Muscle of leg (tissue), 11 donors: ENCODE measurements around the gene DCAF10. TPM values are rescaled to one million over a fixed set of nuclear protein-coding genes. Genes with fewer than 3 reads are reported as not detected.
"Not testable (repeated sequence)": the region's sequence is repeated elsewhere in the genome, so short reads cannot be mapped to it uniquely, and the experiment has no call there.

ENCODE experiments used
- DNase-seq: peaks from one replicate; pipeline ENCODE4 v3.0.0; 2013
- H3K27ac ChIP-seq: one replicate; pipeline ENCODE4 v1.5.1; 2013; ENCODE audit warnings: mild to moderate bottlenecking, low read length, control low read depth
- H3K27me3 ChIP-seq: one replicate; pipeline ENCODE4 v1.6.1; 2013; ENCODE audit warnings: low read length; ENCODE audit not compliant: control insufficient read depth, insufficient read depth
- H3K36me3 ChIP-seq: one replicate; pipeline ENCODE4 v1.6.1; 2013; ENCODE audit warnings: low read length; ENCODE audit not compliant: control insufficient read depth, insufficient read depth
- H3K4me1 ChIP-seq: one replicate; pipeline ENCODE4 v1.6.1; 2013; ENCODE audit warnings: low read length; ENCODE audit not compliant: control insufficient read depth, insufficient read depth
- H3K4me3 ChIP-seq: one replicate; pipeline ENCODE4 v1.5.1; 2013; ENCODE audit warnings: low read length, control low read depth
- H3K9me3 ChIP-seq: replicated peaks from 2 replicates; pipeline ENCODE4 v1.6.1; 2013; ENCODE audit warnings: low read depth, low read length; ENCODE audit not compliant: control insufficient read depth
- WGBS: methylation state at CpG from one replicate; pipeline ENCODE4 v1.1.5; 2013; ENCODE audit warnings: missing lambda C conversion rate; ENCODE audit not compliant: insufficient coverage; 5-methylcytosine and 5-hydroxymethylcytosine counted together
- polyA plus RNA-seq, 8 donors: library from polyadenylated mRNA; unstranded; fragments of 120-200 nt; gene quantifications; one replicate each; pipeline versions ENCODE4 v1.2.1 to v1.2.3, GENCODE V29; 2013; ENCODE audit warnings: inconsistent platforms in 1 of 8, low replicate concordance in 1 of 8; ENCODE audit not compliant: insufficient read length in 8 of 8, insufficient read depth in 1 of 8
- total RNA-seq: library from RNA; stranded (reverse); fragments of 120-200 nt; gene quantifications from one replicate; pipeline ENCODE4 v1.2.4, GENCODE V29; 2013

The DCAF10 gene
- total and polyA plus RNA-seq, 9 donors = 13.3 to 25.1 (median 20.9) TPM

DNA sequence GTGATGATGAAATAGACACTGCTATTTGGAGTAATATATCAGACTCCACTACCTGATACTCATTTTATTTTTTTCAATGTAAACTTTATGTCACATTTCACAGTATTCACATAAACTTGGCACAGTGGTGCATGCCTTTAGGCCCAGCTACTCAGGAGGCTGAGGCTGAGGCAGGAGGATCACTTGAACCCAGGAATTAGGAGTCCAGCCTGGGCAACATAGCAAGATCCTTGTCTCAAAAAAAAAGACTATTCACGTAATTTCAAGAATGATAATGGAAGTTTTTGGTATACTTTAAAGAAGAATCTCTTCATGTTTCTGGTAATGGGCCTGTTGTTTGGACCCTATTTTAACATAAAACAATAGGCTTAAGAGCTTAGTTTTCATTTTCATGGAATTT, 56.0 kb downstream of the DCAF10 start:
- Histone ChIP-seq H3K27ac (no peak overlapping the region), H3K9me3 (no peaks in the 10 kb centered on the region), H3K4me3 (no peak overlapping the region), H3K36me3 (peaks cover 18% of the 10 kb centered on the region), H3K27me3 (no peaks in the 10 kb centered on the region), H3K4me1 (no peaks in the 10 kb centered on the region)
- no peak for DNase-seq
- WGBS = no CpG with 5 or more reads among the region's 1 CpG

DNA sequence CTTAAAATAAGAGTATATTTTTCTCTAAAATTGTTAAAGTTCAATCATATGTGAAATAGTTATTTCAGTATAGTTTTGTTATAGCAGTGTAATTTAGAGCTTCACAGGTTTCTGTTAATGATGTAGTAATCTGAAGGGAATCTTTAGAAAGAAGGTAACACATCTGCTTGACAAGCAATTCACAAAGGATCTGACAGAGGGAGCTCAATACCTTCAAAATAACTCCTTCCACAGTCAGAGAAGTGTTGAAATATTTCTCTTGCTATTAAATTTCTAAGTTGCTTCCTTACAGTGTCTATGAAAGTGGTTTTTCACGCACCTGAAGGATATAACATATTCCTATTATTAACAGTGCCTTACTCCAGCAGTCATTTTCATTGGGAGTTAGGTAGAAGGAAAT, 58.4 kb downstream of the DCAF10 start:
- H3K27me3 ChIP-seq = no peaks in the 10 kb centered on the region
- WGBS = no CpG with 5 or more reads among the region's 1 CpG
- H3K4me1 ChIP-seq = no peaks in the 10 kb centered on the region
- no peak overlapping the region for H3K4me3 ChIP-seq
- H3K27ac ChIP-seq = no peak overlapping the region
- H3K36me3 ChIP-seq = peaks cover 28% of the 10 kb centered on the region
- no peaks in the 10 kb centered on the region for H3K9me3 ChIP-seq
- DNase-seq = no peak

DNA sequence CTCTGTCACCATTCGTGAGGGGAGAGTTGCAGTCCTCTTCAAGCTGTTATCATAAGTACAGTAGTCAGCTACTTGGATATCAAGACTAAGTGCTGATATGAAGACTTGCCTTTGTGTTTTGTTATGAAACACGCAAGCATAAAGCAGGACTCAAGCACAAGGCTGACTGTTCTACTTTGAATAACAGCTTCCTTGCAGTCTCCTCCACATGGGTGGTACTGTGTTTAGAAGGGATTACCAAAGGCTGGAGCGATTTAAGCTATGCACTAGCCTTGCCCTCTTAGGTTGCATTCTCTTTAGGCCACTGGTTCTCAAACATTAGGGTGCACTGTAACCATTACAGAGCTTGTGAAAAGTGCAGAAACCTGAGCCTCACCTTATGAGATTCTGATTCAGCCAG, 61.9 kb downstream of the DCAF10 start:
- H3K27ac ChIP-seq = no peak overlapping the region
- H3K4me3 ChIP-seq = no peak overlapping the region
- WGBS = no CpG with 5 or more reads among the region's 3 CpGs
- no peaks in the 10 kb centered on the region for H3K4me1 ChIP-seq
- no peak for DNase-seq
- H3K36me3 ChIP-seq = peaks cover 28% of the 10 kb centered on the region
- no peaks in the 10 kb centered on the region for H3K27me3 ChIP-seq
- no peaks in the 10 kb centered on the region for H3K9me3 ChIP-seq

DNA sequence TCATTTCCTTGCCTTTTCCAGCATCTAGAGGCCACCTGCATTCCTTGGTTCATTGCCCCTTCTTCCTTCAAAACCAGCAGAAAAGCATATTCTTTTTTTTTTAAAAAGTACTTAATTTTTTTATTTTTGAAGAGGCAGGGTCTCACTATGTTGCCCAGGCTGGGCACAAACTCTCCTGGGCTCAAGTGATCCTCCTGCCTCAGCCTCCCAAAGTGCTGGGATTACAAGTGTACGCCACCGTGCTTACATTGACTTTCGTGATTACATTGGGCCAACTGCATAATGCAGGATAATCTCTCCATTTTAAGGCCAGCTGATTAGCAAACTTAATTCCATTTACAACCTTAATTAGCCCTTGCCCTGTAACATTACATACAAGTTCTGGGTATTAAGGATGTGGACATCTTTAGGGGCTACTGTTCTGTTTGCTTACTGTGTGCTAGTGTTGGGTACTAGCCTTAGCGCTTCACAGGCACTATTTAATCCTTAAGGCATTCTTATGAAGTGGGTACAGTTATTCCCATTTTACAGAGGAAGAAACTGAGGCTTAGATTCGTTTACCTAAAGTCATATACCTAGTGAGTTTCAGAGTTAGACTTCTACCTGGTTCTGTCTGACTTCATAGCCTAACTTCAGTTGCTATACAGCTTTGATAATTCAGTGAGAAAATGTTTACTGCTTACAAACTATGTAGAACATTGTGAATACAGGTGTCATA, 69.6 kb downstream of the DCAF10 start:
- Histone ChIP-seq H3K4me1 (no peaks in the 10 kb centered on the region), H3K9me3 (no peaks in the 10 kb centered on the region), H3K36me3 (no peaks in the 10 kb centered on the region), H3K4me3 (no peak overlapping the region), H3K27me3 (no peaks in the 10 kb centered on the region), H3K27ac (no peak overlapping the region)
- 93% methylated on average over 3 of the region's 5 CpGs for WGBS
- DNase-seq = no peak

DNA sequence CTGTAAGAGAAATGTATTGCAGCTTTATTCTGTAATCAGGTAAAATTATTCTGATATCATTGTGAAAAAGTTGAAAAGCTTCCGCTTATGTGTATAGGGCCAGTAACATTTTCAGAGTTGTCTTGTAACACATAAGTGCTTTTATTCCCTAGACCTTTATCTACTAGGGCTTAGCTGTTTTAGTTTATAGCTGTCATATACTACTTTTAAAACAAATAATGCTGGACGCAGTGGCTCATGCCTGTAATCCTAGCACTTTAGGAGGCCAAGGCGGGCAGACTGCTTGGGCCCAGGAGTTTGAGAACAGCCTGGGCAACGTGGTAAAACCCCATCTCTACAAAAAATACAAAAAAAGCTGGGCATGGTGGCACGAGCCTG, 70.2 kb downstream of the DCAF10 start:
- no peaks in the 10 kb centered on the region for H3K4me1 ChIP-seq
- no peak overlapping the region for H3K27ac ChIP-seq
- WGBS = no CpG with 5 or more reads among the region's 5 CpGs
- no peak overlapping the region for H3K4me3 ChIP-seq
- no peaks in the 10 kb centered on the region for H3K36me3 ChIP-seq
- no peaks in the 10 kb centered on the region for H3K9me3 ChIP-seq
- no peak for DNase-seq
- no peaks in the 10 kb centered on the region for H3K27me3 ChIP-seq

DNA sequence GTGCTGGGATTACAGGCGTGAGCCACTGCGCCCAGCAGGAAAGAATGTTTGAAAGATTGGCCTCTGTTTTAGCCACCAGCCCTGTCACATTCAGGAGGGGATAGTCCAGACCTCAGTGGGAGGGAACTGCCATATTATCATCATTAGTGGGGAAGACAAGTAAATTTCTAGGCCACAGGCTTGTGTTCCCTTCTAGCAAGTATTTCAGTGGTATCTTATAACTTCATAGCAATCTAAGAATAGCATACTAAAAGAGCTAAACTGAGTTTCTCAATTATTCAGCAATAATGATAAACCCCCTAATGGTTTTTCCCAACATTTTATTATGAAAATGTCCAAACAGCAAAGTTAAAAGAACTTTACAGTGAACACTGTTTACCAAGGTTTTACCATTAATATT, 73.4 kb downstream of the DCAF10 start:
- H3K4me3 ChIP-seq = no peak overlapping the region
- H3K9me3 ChIP-seq = no peaks in the 10 kb centered on the region
- no peak for DNase-seq
- peaks cover 7% of the 10 kb centered on the region for H3K36me3 ChIP-seq
- H3K27me3 ChIP-seq = no peaks in the 10 kb centered on the region
- 70% methylated on average over 2 of the region's 2 CpGs for WGBS
- H3K4me1 ChIP-seq = no peaks in the 10 kb centered on the region
- H3K27ac ChIP-seq = no peak overlapping the region

DNA sequence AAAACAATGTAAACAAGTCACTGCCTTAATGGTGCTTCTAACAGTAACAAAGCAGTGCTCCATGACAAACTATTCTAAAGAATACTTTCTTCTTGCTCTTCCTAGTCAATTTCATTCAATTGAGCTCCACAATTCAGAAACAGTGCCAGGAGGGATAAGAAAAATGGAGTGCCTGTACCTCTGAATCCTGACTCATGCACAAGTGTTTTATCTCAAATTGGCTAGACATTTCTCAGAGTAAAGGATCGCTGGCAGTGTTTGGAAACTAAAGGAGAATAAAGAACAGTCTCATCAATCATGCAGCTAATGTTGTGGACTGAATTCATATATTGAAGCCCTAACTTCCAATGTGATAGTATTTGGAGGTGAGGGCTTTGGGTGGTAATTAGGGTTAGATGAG, 75.8 kb downstream of the DCAF10 start:
- H3K4me1 ChIP-seq = no peaks in the 10 kb centered on the region
- no peak overlapping the region for H3K27ac ChIP-seq
- no peaks in the 10 kb centered on the region for H3K9me3 ChIP-seq
- WGBS = no CpG with 5 or more reads among the region's 1 CpG
- DNase-seq = no peak
- no peak overlapping the region for H3K4me3 ChIP-seq
- no peaks in the 10 kb centered on the region for H3K27me3 ChIP-seq
- H3K36me3 ChIP-seq = peaks cover 10% of the 10 kb centered on the region

DNA sequence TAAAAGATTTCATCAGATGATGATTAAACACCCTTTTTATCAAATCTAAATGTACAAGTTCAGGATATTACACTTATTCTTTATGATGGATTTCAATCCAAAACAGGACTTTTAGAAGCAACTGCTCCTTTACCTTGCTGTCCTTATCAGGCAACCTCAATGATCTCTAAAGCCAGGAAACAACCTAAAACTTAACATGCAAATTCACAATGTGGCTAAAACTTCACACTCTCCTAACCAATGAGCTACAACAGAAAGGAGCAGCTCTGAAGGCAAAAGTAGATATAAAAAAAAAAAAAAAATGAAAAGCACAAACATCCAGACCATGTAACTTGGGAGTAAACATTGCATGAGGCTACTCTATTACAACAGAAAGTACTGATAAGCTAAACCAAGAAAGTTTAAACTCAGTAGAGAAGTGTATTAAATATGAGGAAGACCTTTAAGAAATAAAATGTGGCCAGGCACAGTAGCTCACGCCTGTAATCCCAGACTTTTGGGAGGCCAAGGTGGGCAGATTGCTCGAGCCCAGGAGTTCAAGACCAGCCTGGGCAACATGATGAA, 80.4 kb downstream of the DCAF10 start:
- WGBS = 95% methylated on average over 2 of the region's 2 CpGs
- Histone ChIP-seq H3K9me3 (no peaks in the 10 kb centered on the region), H3K27ac (no peak overlapping the region), H3K36me3 (peaks cover 16% of the 10 kb centered on the region), H3K4me3 (no peak overlapping the region), H3K4me1 (no peaks in the 10 kb centered on the region), H3K27me3 (no peaks in the 10 kb centered on the region)
- DNase-seq = no peak

DNA sequence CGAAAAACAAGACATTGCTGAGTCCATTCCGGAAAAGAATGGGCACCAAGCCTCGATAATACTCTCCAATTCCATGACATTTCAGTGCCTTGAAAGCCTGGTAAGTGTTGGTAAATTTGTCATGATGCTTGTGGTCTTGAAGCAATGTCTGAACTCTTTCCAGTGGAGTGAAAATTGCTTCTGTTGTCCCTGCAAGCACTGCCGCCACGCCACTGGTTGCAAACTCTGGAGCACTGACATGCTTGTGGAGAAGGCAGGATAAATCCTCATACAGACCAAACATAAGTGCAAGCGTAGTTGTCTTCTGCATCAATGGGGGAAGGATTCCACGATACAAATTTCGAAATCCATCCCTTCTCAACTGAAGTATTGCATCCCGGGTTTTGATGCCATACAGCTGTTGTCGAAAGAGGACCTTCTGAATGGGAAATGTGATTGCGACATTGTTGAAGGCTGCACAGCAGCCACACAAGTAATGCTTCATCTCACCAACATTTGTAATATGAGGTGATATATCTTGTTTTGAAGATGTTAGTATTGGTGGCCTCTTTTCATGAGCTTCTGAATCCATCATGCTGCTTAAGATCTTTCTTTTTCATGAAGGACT, 87.5 kb downstream of the DCAF10 start:
- H3K27me3 ChIP-seq, H3K9me3 ChIP-seq, H3K4me1 ChIP-seq, H3K27ac ChIP-seq, H3K4me3 ChIP-seq, DNase-seq: not testable (repeated sequence)
- H3K36me3 ChIP-seq = peaks cover 17% of the 10 kb centered on the region
- no CpG with 5 or more reads among the region's 11 CpGs for WGBS

DNA sequence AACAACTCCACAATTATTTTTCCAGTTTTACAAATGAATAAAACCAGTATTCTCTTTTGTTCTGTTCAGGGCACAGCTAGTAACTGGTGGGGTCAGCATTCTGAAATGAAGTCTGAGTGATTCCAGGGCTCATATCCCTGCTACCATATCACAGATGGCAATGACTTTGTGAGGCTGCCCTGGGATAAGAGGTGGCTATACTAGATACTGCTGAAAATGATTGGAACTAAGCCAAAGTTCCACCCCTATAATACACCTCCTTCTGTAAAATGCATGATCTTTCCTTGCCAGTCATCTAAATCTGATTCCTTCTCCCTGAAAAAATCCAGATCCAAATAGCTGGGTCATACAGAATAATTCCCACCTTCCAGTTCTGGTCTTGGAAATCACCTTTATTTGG, 88.9 kb downstream of the DCAF10 start:
- Histone ChIP-seq H3K4me3 (no peak overlapping the region), H3K36me3 (peaks cover 24% of the 10 kb centered on the region)
- no peak for DNase-seq

More for the DNA sequence above, 88.9 kb downstream of the DCAF10 start:
- no peak overlapping the region for H3K27ac ChIP-seq
- H3K27me3 ChIP-seq = no peaks in the 10 kb centered on the region
- H3K4me1 ChIP-seq = no peaks in the 10 kb centered on the region
- H3K9me3 ChIP-seq = no peaks in the 10 kb centered on the region
